ENCODE measurements around the gene EPHB1. TPM values are rescaled to one million over a fixed set of nuclear protein-coding genes. Genes with fewer than 3 reads are reported as not detected.
"Not testable (repeated sequence)": the region's sequence is repeated elsewhere in the genome, so short reads cannot be mapped to it uniquely, and the experiment has no call there.

The EPHB1 gene
- total RNA-seq, 3 donors from 2014 or later, result 1.8 to 5.9 (median 3.4) TPM

DNA sequence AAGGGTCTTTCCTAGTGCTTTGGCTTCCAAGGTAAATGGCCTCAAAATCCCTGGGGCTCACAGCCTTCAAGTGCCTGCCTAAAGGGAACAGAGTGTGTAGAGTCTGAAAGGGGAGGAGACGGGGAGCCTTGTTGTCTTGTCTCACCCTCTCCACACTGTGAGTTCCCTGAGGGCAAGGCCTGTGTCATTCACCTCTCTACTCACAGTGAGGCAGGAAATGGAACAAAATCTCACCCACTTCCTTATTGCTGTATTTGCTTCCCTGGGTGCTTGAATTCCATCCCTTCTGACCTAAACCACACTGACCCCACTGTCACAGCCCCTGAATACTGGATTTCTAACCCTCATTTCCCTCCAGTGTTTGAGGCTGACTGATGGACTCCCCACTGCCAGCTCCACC, 197.5 kb downstream of the EPHB1 start:
- H3K9me3 ChIP-seq, result no peaks in the 10 kb centered on the region
- no peaks in the 10 kb centered on the region for H3K36me3 ChIP-seq
- intact Hi-C loops (cut with DNase I; ENCODE audit: low total_unique reads), result loop anchor here (10.0 kb wide), 1 partner anchor 1968 kb away; no protein-coding TSS in a partner anchor

GRCh38 chr3:134993011-134993410, 198.0 kb downstream of the EPHB1 start:
- H3K4me1 ChIP-seq, result no peaks in the 10 kb centered on the region
- intact Hi-C loops (cut with DNase I; ENCODE audit: low total_unique reads), result loop anchor here (10.0 kb wide), 1 partner anchor 1968 kb away; no protein-coding TSS in a partner anchor

More for the DNA sequence above, 197.5 kb downstream of the EPHB1 start:
- Histone ChIP-seq H3K4me1 (no peaks in the 10 kb centered on the region), H3K27me3 (no peaks in the 10 kb centered on the region), H3K27ac (no peak overlapping the region), H3K4me3 (no peak overlapping the region)
- no peak for TF ChIP-seq POLR2AphosphoS5 (IDR thresholded peaks at IDR 0.05)
- no peak for TF ChIP-seq POLR2A (IDR thresholded peaks at IDR 0.05)
- TF ChIP-seq, protein P1, sequence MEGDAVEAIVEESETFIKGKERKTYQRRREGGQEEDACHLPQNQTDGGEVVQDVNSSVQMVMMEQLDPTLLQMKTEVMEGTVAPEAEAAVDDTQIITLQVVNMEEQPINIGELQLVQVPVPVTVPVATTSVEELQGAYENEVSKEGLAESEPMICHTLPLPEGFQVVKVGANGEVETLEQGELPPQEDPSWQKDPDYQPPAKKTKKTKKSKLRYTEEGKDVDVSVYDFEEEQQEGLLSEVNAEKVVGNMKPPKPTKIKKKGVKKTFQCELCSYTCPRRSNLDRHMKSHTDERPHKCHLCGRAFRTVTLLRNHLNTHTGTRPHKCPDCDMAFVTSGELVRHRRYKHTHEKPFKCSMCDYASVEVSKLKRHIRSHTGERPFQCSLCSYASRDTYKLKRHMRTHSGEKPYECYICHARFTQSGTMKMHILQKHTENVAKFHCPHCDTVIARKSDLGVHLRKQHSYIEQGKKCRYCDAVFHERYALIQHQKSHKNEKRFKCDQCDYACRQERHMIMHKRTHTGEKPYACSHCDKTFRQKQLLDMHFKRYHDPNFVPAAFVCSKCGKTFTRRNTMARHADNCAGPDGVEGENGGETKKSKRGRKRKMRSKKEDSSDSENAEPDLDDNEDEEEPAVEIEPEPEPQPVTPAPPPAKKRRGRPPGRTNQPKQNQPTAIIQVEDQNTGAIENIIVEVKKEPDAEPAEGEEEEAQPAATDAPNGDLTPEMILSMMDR (IDR thresholded peaks at IDR 0.05), result no peak
- no peak for DNase-seq (ENCODE audit: low spot score in 2 of 2)

GRCh38 chr3:134998158-134998557, 203.1 kb downstream of the EPHB1 start:
- Histone ChIP-seq H3K4me1 (no peaks in the 10 kb centered on the region), H3K27ac (no peak overlapping the region), H3K36me3 (no peaks in the 10 kb centered on the region), H3K4me3 (no peak overlapping the region), H3K9me3 (no peaks in the 10 kb centered on the region), H3K27me3 (no peaks in the 10 kb centered on the region)
- TF ChIP-seq, protein P1 (IDR thresholded peaks at IDR 0.05), result no peak
- intact Hi-C loops (cut with DNase I; ENCODE audit: low total_unique reads), result loop anchor here (10.0 kb wide), 1 partner anchor 1973 kb away; no protein-coding TSS in a partner anchor
- no peak for DNase-seq (ENCODE audit: low spot score in 2 of 2)

More at GRCh38 chr3:134993011-134993410, 198.0 kb downstream of the EPHB1 start:
- Histone ChIP-seq H3K36me3 (no peaks in the 10 kb centered on the region), H3K27me3 (no peaks in the 10 kb centered on the region), H3K27ac (no peak overlapping the region), H3K9me3 (no peaks in the 10 kb centered on the region), H3K4me3 (no peak overlapping the region)
- TF ChIP-seq POLR2A (IDR thresholded peaks at IDR 0.05) (no peak), POLR2AphosphoS5 (IDR thresholded peaks at IDR 0.05) (no peak)
- TF ChIP-seq, protein P1 (IDR thresholded peaks at IDR 0.05), result no peak
- DNase-seq (ENCODE audit: low spot score in 2 of 2), result no peak

GRCh38 chr3:134998855-134999254, 203.8 kb downstream of the EPHB1 start:
- Histone ChIP-seq H3K27me3 (no peaks in the 10 kb centered on the region), H3K4me3 (no peak overlapping the region), H3K4me1 (no peaks in the 10 kb centered on the region), H3K9me3 (no peaks in the 10 kb centered on the region), H3K27ac (no peak overlapping the region), H3K36me3 (no peaks in the 10 kb centered on the region)
- DNase-seq (ENCODE audit: low spot score in 2 of 2), result no peak
- intact Hi-C loops (cut with DNase I; ENCODE audit: low total_unique reads), result loop anchor here (10.0 kb wide), 1 partner anchor 1974 kb away; no protein-coding TSS in a partner anchor
- TF ChIP-seq, protein P1 (IDR thresholded peaks at IDR 0.05), result no peak
- TF ChIP-seq POLR2A (IDR thresholded peaks at IDR 0.05) (no peak), POLR2AphosphoS5 (IDR thresholded peaks at IDR 0.05) (no peak)

- intact Hi-C loops (cut with DNase I; ENCODE audit: low total_unique reads), result no loop called here
- H3K27ac ChIP-seq, result no peak overlapping the region
- DNase-seq (ENCODE audit: low spot score in 2 of 2), result no peak
- no peaks in the 10 kb centered on the region for H3K36me3 ChIP-seq
- no peaks in the 10 kb centered on the region for H3K4me1 ChIP-seq
- no peaks in the 10 kb centered on the region for H3K27me3 ChIP-seq
- TF ChIP-seq, protein P1 (IDR thresholded peaks at IDR 0.05), result no peak
- TF ChIP-seq POLR2AphosphoS5 (IDR thresholded peaks at IDR 0.05) (no peak), POLR2A (IDR thresholded peaks at IDR 0.05) (no peak)
- H3K4me3 ChIP-seq, result no peak overlapping the region
- H3K9me3 ChIP-seq, result no peaks in the 10 kb centered on the region
Observed at GRCh38 chr3:135000465-135000864, 205.4 kb downstream of the EPHB1 start.

GRCh38 chr3:135005616-135006015, 210.6 kb downstream of the EPHB1 start:
- intact Hi-C loops (cut with DNase I; ENCODE audit: low total_unique reads); H3K9me3 ChIP-seq; DNase-seq (ENCODE audit: low spot score in 2 of 2): not testable (repeated sequence)

More at GRCh38 chr3:135005616-135006015, 210.6 kb downstream of the EPHB1 start:
- not testable (repeated sequence) for H3K27ac ChIP-seq, H3K27me3 ChIP-seq, H3K36me3 ChIP-seq, H3K4me1 ChIP-seq, H3K4me3 ChIP-seq
